Testis (tissue), 2 donors: Measurements from ENCODE around the gene IL22RA1.

ENCODE experiments used
- POLR2A ChIP-seq: fragments of 450-650 bp; IDR thresholded peaks from one replicate; pipeline ENCODE4 v1.6.1; 2017; ENCODE audit warnings: antibody characterized with exemption, mild to moderate bottlenecking, moderate library complexity
- TF ChIP-seq, protein P1 (sequence below), 3 experiments: fragments of 450-650 bp in 2 of 3; fragments of 200-600 bp in 1 of 3; sonication (generic) in 1 of 3; IDR thresholded peaks; one replicate each; pipeline ENCODE4 v1.5.1; 2016 to 2019; ENCODE audit warnings: antibody characterized with exemption in 3 of 3, mild to moderate bottlenecking in 2 of 3, moderate library complexity in 1 of 3

DNA sequence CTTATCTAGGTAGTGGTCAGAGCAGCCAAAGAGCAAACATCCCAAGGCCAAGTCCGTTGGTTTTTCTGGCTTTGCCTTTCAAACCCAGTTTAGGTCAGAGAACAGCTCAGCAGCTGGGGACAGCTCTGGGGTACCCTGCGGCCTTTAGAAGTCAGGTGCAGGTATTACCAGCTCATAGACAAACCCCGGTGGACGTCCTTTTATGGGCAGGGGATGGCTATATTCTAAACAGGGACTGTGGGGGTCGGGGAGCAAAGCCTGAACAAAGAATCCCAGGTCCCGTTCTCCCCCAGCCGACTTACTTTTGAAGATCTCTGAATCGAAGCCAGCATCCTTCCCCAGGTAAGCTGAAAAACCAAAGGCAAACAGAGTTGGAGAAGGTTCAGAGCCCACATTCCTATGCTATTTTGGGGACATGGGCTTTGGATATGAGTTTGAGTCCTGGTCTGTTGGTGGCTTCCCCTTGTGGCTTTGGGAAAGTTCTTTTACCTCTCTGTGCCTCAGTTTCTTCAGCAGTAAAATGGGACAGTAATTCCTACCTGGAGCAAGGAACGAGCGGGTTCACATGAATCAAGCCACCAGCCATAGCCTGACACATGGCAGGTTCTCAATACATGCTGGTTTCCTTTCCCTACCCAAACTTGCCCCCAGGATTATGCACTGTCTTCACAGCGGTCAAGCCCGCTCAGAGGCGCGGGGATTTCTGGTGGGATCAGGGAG is 47.6 kb downstream of the IL22RA1 start:
- TF ChIP-seq, protein P1, sequence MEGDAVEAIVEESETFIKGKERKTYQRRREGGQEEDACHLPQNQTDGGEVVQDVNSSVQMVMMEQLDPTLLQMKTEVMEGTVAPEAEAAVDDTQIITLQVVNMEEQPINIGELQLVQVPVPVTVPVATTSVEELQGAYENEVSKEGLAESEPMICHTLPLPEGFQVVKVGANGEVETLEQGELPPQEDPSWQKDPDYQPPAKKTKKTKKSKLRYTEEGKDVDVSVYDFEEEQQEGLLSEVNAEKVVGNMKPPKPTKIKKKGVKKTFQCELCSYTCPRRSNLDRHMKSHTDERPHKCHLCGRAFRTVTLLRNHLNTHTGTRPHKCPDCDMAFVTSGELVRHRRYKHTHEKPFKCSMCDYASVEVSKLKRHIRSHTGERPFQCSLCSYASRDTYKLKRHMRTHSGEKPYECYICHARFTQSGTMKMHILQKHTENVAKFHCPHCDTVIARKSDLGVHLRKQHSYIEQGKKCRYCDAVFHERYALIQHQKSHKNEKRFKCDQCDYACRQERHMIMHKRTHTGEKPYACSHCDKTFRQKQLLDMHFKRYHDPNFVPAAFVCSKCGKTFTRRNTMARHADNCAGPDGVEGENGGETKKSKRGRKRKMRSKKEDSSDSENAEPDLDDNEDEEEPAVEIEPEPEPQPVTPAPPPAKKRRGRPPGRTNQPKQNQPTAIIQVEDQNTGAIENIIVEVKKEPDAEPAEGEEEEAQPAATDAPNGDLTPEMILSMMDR (IDR thresholded peaks at IDR 0.05): no peak
- no peak for TF ChIP-seq POLR2A
